ENCODE measurements around the gene TXLNB.

Gene TXLNB

GRCh38 chr6:139313784-139314545 lies 22.2 kb upstream of the TXLNB start:
- DNase-seq (ENCODE audit: low read depth) = no peak
- no peak overlapping the region for H3K4me3 ChIP-seq (ENCODE audit: control insufficient read depth, low read depth, low read length)
- no peak for TF ChIP-seq CTCF (IDR thresholded peaks at IDR 0.05; ENCODE audit: control insufficient read depth, insufficient read depth, low read depth, low read length, missing control alignments)

- no peak overlapping the region for H3K4me3 ChIP-seq (ENCODE audit: control insufficient read depth, low read depth, low read length)
- TF ChIP-seq CTCF (IDR thresholded peaks at IDR 0.05; ENCODE audit: control insufficient read depth, insufficient read depth, low read depth, low read length, missing control alignments) = no peak
- no peak for DNase-seq (ENCODE audit: low read depth)
These were observed 21.4 kb upstream of the TXLNB start for GRCh38 chr6:139313229-139313628.

DNA sequence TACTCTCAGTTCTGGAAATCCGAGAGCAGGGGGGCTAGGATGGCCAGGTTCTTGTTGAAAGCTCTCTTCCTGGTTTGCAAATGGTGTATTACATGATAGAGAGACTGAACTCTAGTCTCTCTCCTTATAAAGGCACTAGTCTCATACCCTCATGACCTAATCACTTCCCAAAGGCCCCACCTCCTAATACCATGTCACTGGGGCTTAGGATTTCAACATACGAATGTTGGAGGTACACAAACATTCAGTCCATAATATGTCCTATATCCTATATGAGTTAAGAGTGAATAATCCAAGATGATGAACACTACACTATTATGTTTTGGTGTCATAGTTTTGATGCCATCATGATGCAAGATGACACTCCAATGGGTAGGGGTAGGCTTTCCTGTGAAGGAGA lies 20.0 kb upstream of the TXLNB start:
- H3K4me3 ChIP-seq (ENCODE audit: control insufficient read depth, low read depth, low read length) = no peak overlapping the region
- no peak for DNase-seq (ENCODE audit: low read depth)
- no peak for TF ChIP-seq CTCF (IDR thresholded peaks at IDR 0.05; ENCODE audit: control insufficient read depth, insufficient read depth, low read depth, low read length, missing control alignments)

DNA sequence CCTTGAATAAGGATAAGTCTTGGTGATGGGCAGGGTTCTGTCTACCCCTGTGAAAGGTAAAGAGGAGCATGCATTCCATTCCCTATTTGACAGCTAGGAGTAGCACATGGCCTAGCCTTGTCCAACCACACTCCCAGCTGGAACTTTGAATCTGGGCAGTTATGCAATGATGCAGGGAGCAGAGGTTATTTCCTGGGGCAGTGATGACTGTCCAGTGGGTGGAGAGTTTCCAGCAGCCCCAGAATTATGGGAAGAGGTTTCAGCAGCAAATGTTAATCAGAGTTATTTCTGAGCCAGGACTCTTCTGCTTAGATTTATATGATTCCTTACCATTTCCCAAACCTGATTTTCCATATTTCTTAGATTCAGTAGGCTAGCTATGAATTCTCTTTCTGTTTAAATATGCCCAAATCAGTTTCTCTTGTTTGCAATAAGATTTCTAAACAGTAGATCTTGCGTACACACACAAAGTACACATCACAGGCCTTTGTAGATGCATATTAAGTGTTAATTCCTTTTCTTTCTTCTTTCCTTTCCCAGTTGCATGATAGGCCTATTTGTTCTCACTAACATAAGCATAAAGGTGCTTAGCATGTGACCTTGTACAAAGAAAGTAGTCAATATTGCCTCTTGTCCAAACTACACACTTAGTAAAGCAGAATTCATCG lies 17.3 kb upstream of the TXLNB start:
- H3K4me3 ChIP-seq (ENCODE audit: control insufficient read depth, low read depth, low read length) = no peak overlapping the region
- no peak for TF ChIP-seq CTCF (IDR thresholded peaks at IDR 0.05; ENCODE audit: control insufficient read depth, insufficient read depth, low read depth, low read length, missing control alignments)
- no peak for DNase-seq (ENCODE audit: low read depth)

GRCh38 chr6:139308286-139308916 lies 16.6 kb upstream of the TXLNB start:
- H3K4me3 ChIP-seq (ENCODE audit: control insufficient read depth, low read depth, low read length) = no peak overlapping the region
- no peak for TF ChIP-seq CTCF (IDR thresholded peaks at IDR 0.05; ENCODE audit: control insufficient read depth, insufficient read depth, low read depth, low read length, missing control alignments)
- no peak for DNase-seq (ENCODE audit: low read depth)

GRCh38 chr6:139306291-139306981 lies 14.6 kb upstream of the TXLNB start:
- no peak for DNase-seq (ENCODE audit: low read depth)
- no peak for TF ChIP-seq CTCF (IDR thresholded peaks at IDR 0.05; ENCODE audit: control insufficient read depth, insufficient read depth, low read depth, low read length, missing control alignments)
- H3K4me3 ChIP-seq (ENCODE audit: control insufficient read depth, low read depth, low read length) = no peak overlapping the region
